Adipocyte (in vitro differentiated cells): ENCODE results near the gene PPFIA1.

ENCODE experiments used
- DNase-seq: peaks from one replicate; pipeline ENCODE4 v3.0.0-alpha.2; 2015; ENCODE audit warnings: low read depth
- H3K27me3 ChIP-seq: replicated peaks from 2 replicates; pipeline ENCODE4 v1.7.0; 2013; ENCODE audit warnings: mild to moderate bottlenecking, low read length, moderate library complexity; ENCODE audit not compliant: control insufficient read depth, insufficient read depth
- H3K36me3 ChIP-seq: 2 replicates; pipeline ENCODE4 v1.7.0; 2013; ENCODE audit warnings: low read length, mild to moderate bottlenecking, moderate library complexity; ENCODE audit not compliant: control insufficient read depth, insufficient read depth, severe bottlenecking
- H3K4me1 ChIP-seq: 2 replicates; pipeline ENCODE4 v1.7.0; 2013; ENCODE audit warnings: mild to moderate bottlenecking, low read length, moderate library complexity; ENCODE audit not compliant: control insufficient read depth, insufficient read depth
- H3K4me3 ChIP-seq: 2 replicates; pipeline ENCODE4 v1.7.0; 2013; ENCODE audit warnings: mild to moderate bottlenecking, low read length, moderate library complexity
- H3K9ac ChIP-seq: 2 replicates; pipeline ENCODE4 v1.7.0; 2013; ENCODE audit warnings: mild to moderate bottlenecking, low read length, moderate library complexity
- H3K9me3 ChIP-seq: 2 replicates; pipeline ENCODE4 v1.7.0; 2013; ENCODE audit warnings: mild to moderate bottlenecking, low read length, moderate library complexity; ENCODE audit not compliant: control insufficient read depth

PPFIA1 gene

DNA sequence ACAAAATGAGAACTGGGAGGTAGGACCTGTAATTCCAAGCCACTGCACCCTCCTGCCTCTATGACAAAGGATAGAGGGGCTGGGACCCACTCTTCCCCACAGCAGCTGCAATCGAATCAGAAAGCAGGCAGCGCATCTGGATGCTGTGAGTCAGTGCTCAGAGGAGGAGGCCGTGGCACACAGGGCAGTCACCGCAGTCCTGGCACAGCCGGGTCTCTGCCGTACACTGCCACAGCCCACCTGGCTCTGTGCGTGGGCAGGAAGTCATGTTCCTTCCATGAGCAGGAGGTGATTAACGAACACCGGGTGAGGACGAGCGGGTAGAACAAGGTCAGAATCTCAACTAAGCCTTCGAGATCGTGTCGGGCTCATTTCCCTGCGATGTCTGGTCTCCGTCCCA is 30.2 kb upstream of the PPFIA1 start:
- Histone ChIP-seq H3K4me3 (no peak overlapping the region), H3K36me3 (no peaks in the 10 kb centered on the region), H3K27me3 (no peaks in the 10 kb centered on the region), H3K9me3 (no peaks in the 10 kb centered on the region), H3K9ac (no peak overlapping the region), H3K4me1 (peaks cover 30% of the 10 kb centered on the region)
- no peak for DNase-seq

GRCh38 chr11:70241709-70242108 is 28.8 kb upstream of the PPFIA1 start:
- H3K36me3 ChIP-seq, result no peaks in the 10 kb centered on the region
- H3K27me3 ChIP-seq, result no peaks in the 10 kb centered on the region
- H3K9ac ChIP-seq, result no peak overlapping the region
- no peaks in the 10 kb centered on the region for H3K9me3 ChIP-seq
- no peak overlapping the region for H3K4me3 ChIP-seq
- peaks cover 31% of the 10 kb centered on the region for H3K4me1 ChIP-seq
- DNase-seq, result no peak

- Histone ChIP-seq H3K9me3 (no peaks in the 10 kb centered on the region), H3K9ac (no peak overlapping the region), H3K4me3 (no peak overlapping the region), H3K4me1 (peaks cover 39% of the 10 kb centered on the region), H3K36me3 (no peaks in the 10 kb centered on the region), H3K27me3 (no peaks in the 10 kb centered on the region)
- DNase-seq, result no peak
Measured at GRCh38 chr11:70242885-70243284, 27.6 kb upstream of the PPFIA1 start.

GRCh38 chr11:70243912-70244652 is 26.4 kb upstream of the PPFIA1 start:
- peak overlapping the region; percentile 35 for H3K4me3 ChIP-seq
- H3K9ac ChIP-seq, result peak overlapping the region; percentile 28
- no peaks in the 10 kb centered on the region for H3K27me3 ChIP-seq
- H3K4me1 ChIP-seq, result peaks cover 43% of the 10 kb centered on the region
- no peaks in the 10 kb centered on the region for H3K36me3 ChIP-seq
- H3K9me3 ChIP-seq, result no peaks in the 10 kb centered on the region
- no peak for DNase-seq

- H3K9me3 ChIP-seq, result no peaks in the 10 kb centered on the region
- peaks cover 43% of the 10 kb centered on the region for H3K4me1 ChIP-seq
- H3K9ac ChIP-seq, result peak overlapping the region; percentile 28
- DNase-seq, result peak; percentile 54
- H3K36me3 ChIP-seq, result no peaks in the 10 kb centered on the region
- no peaks in the 10 kb centered on the region for H3K27me3 ChIP-seq
- peak overlapping the region; percentile 35 for H3K4me3 ChIP-seq
Measured at GRCh38 chr11:70244698-70245097, 25.8 kb upstream of the PPFIA1 start.

DNA sequence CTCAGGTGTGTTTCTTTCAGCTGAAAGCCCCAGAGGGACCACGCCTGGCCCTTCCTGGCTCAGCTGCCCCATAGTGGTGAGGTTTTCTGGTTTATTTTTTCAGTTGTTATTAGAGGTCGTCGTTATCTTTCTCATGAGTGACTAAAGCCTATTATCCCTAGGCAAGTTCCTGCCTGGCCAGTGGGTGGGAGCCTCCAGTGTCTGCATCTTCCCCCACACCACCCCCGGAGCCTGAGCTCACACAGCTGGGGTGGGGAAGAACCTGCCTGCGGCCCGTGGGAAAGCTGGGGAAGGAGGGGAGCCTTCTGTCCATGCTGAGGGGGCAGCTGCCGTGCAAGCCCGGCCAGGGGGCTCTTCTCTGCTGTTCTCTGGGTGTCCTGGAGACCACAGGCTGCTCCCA is 24.3 kb upstream of the PPFIA1 start:
- peaks cover 4% of the 10 kb centered on the region for H3K27me3 ChIP-seq

DNA sequence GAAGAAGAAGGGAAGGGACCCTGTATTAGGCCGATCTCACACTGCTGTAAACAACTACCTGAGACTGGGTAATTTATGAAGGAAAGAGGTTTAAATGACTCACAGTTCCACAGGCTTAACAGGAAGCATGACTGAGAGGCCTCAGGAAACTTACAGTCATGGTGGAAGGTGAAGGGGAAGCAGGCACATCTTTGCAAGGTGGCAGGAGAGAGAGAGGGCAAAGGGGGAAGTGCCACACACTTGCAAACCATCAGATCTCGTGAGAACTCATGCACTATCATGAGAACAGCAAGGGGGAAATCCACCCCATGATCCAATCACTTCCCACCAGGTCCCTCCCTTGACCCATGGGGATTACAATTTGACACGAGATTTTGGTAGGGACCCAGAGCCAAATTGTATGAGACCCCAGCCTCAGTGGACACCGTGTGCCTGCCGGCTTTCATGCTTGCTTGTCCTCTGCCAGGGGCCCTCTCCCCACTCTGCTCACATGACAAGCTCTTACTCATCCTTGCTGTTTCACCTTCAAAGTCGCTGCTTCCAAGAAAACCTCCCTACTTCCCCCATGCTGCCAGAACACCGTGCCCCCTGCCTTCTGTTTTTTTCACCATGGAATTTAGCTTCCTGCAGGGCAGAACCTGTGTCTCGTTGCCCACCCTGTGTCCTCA is 23.3 kb upstream of the PPFIA1 start:
- no peak for DNase-seq
- H3K9ac ChIP-seq, result no peak overlapping the region
- H3K27me3 ChIP-seq, result peaks cover 4% of the 10 kb centered on the region
- no peaks in the 10 kb centered on the region for H3K9me3 ChIP-seq
- H3K36me3 ChIP-seq, result no peaks in the 10 kb centered on the region
- H3K4me3 ChIP-seq, result no peak overlapping the region
- H3K4me1 ChIP-seq, result peaks cover 47% of the 10 kb centered on the region

More for the DNA sequence above, 24.3 kb upstream of the PPFIA1 start:
- no peaks in the 10 kb centered on the region for H3K9me3 ChIP-seq
- H3K36me3 ChIP-seq, result no peaks in the 10 kb centered on the region
- H3K4me1 ChIP-seq, result peaks cover 43% of the 10 kb centered on the region
- no peak for DNase-seq
- no peak overlapping the region for H3K4me3 ChIP-seq
- no peak overlapping the region for H3K9ac ChIP-seq

DNA sequence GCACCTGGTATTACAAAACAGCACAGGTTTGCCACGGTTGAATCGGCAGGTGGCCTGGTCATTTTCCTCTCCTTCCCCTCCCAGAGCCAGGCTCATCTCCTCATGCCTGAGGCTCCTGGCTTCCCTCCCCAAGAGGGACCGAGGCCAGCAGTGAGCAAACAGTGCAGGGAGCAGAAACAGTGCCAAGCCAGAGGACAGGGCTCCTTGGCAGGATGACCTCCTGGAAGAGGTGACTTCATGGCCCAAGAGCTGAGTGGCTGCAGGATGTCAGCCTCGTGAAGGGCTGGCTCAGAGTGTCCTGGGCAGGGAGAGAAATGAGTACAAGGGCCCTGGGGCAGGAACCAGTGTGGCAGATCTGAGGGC is 22.8 kb upstream of the PPFIA1 start:
- peaks cover 4% of the 10 kb centered on the region for H3K27me3 ChIP-seq
- peaks cover 42% of the 10 kb centered on the region for H3K4me1 ChIP-seq
- H3K9ac ChIP-seq, result no peak overlapping the region
- H3K9me3 ChIP-seq, result no peaks in the 10 kb centered on the region
- H3K36me3 ChIP-seq, result no peaks in the 10 kb centered on the region
- no peak overlapping the region for H3K4me3 ChIP-seq
- DNase-seq, result no peak

DNA sequence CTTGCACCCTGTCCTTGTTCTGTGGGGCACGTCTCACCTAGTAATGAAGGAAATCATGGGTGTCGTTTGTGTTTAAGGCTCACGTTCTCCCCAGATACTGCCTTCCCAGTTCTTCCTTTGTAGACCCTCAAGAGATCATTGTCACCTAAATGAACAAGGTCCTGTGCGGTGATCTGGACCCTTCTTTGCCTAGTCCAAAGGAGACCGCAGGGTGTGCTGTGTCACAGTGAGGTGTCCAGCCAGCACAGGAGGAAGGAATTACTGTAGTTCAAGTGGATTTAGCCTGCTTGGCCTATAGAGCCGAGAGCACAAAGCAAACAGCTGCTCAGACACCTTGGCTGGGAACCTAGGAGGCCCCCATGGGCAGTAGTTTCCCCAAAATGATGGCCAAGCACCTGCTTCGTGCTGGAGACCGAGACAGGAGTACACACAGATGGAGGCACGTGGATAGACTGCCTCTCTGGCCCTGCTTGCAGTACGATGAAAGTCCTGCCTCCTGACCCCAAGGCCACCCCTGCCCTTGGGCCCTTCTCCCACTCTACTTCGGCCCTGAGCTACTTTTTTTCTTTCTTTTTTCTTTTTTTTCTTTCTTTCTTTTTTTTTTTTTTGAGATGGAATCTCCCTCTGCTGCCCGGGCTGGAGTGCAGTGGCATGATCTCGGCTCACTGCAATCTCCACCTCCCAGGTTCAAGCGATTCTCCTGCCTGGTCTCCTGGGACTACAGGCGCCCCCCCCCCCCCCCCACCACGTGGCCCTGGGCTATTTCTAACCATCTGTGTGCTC is 19.4 kb upstream of the PPFIA1 start:
- no peak overlapping the region for H3K9ac ChIP-seq
- H3K4me1 ChIP-seq, result peaks cover 22% of the 10 kb centered on the region
- no peaks in the 10 kb centered on the region for H3K36me3 ChIP-seq
- no peak overlapping the region for H3K4me3 ChIP-seq
- H3K9me3 ChIP-seq, result no peaks in the 10 kb centered on the region
- H3K27me3 ChIP-seq, result peaks cover 4% of the 10 kb centered on the region
- no peak for DNase-seq

DNA sequence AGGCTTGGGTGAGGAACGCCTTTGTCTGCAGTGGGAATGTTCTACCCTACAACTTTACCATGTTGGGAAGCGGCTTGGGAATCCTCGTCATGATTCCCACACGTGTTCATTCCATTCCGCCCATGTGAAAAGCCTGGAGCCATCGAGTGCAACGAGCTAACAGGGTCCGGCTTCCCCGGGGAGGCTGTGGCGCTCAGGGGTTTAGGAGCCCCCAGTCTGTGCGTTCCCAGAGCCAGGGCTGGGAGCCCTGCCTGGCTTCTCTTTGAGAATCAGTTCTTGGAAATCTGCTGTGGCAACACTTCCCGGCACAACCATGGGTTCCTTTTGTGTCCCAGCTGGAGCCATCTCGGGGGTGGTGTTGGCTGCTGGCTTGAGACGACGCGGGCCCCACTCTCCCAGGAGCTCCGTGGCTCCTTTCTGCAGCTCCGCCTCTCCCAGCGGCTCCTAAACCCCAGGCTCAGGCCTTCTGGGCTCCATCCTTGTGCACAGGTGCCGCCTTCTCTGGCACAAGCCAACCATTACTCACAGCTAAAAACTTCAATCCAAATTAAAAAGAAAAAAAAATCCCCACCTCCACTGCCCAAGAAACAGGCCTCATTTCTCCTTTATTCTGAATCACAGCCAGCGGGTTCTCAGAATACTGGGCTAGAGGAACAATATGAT is 18.7 kb upstream of the PPFIA1 start:
- H3K4me3 ChIP-seq, result no peak overlapping the region
- DNase-seq, result no peak
- no peaks in the 10 kb centered on the region for H3K9me3 ChIP-seq
- H3K27me3 ChIP-seq, result peaks cover 4% of the 10 kb centered on the region
- peaks cover 22% of the 10 kb centered on the region for H3K4me1 ChIP-seq
- no peaks in the 10 kb centered on the region for H3K36me3 ChIP-seq
- H3K9ac ChIP-seq, result no peak overlapping the region

GRCh38 chr11:70252844-70253243 is 17.6 kb upstream of the PPFIA1 start:
- Histone ChIP-seq H3K4me3 (no peak overlapping the region), H3K9ac (no peak overlapping the region), H3K27me3 (peaks cover 4% of the 10 kb centered on the region), H3K9me3 (no peaks in the 10 kb centered on the region), H3K36me3 (no peaks in the 10 kb centered on the region), H3K4me1 (peaks cover 14% of the 10 kb centered on the region)
- DNase-seq, result no peak
